Caco-2 (cell line): ENCODE measurements around the gene VWA8. TPM values are rescaled to one million over a fixed set of nuclear protein-coding genes. Genes with fewer than 3 reads are reported as not detected.

Experiments used
- BruUV-seq: library from RNA; stranded (reverse); fragments of 400-500 nt; replicated peaks from 2 replicates; lab custom pipeline; 2021; lab: Mats Ljungman, UMichigan
- CTCF ChIA-PET: fragments of 300-600 bp; sonication (Branson Sonifier 250); formaldehyde crosslinking; loops from one replicate; lab custom pipeline; 2022; ENCODE audit warnings: antibody characterized with exemption; lab: Charles Lee
- POLR2A ChIA-PET: fragments of 300-600 bp; sonication (Branson Sonifier 250); formaldehyde crosslinking; loops from one replicate; lab custom pipeline; 2022; ENCODE audit warnings: antibody characterized with exemption; lab: Charles Lee
- DNase-seq, 2 experiments: peaks; one replicate each; pipeline versions ENCODE4 v3.0.0 to v3.0.0-alpha.2; 2020 to 2022
- H3K27me3 ChIP-seq: replicated peaks from 2 replicates; pipeline ENCODE4 v1.6.0; 2011; ENCODE audit warnings: low read length; ENCODE audit not compliant: control insufficient read depth, insufficient read depth
- H3K36me3 ChIP-seq: 2 replicates; pipeline ENCODE4 v1.5.1; 2011; ENCODE audit warnings: low read length; ENCODE audit not compliant: control insufficient read depth, insufficient read depth
- H3K4me1 ChIP-seq: fragments of 250-450 bp; sonication (Bioruptor Pico); 2 replicates; pipeline ENCODE4 v1.5.1; 2020; ENCODE audit warnings: mild to moderate bottlenecking
- H3K4me3 ChIP-seq: 2 replicates; pipeline ENCODE4 v1.5.1; 2011; ENCODE audit warnings: low read depth, mild to moderate bottlenecking, control low read depth, low read length
- H3K9me3 ChIP-seq: fragments of 250-450 bp; sonication (Bioruptor Pico); 2 replicates; pipeline ENCODE4 v1.5.1; 2020; ENCODE audit warnings: mild to moderate bottlenecking, moderate library complexity
- H3K27ac Mint-ChIP-seq: one replicate; pipeline ENCODE4 v1.8.0; 2022; ENCODE audit warnings: mixed read lengths; ENCODE audit not compliant: unreplicated experiment
- H3K27me3 Mint-ChIP-seq: one replicate; pipeline ENCODE4 v1.8.0; 2022; ENCODE audit warnings: mixed read lengths; ENCODE audit not compliant: insufficient read depth, unreplicated experiment
- H3K36me3 Mint-ChIP-seq: one replicate; pipeline ENCODE4 v1.8.0; 2022; ENCODE audit warnings: mild to moderate bottlenecking, mixed read lengths; ENCODE audit not compliant: insufficient read depth, unreplicated experiment
- H3K4me1 Mint-ChIP-seq: one replicate; pipeline ENCODE4 v1.8.0; 2022; ENCODE audit warnings: low read depth, mixed read lengths; ENCODE audit not compliant: unreplicated experiment
- H3K4me3 Mint-ChIP-seq: one replicate; pipeline ENCODE4 v1.8.0; 2022; ENCODE audit warnings: mild to moderate bottlenecking, moderate library complexity, mixed read lengths; ENCODE audit not compliant: unreplicated experiment
- H3K9me3 Mint-ChIP-seq: one replicate; pipeline ENCODE4 v1.8.0; 2022; ENCODE audit warnings: mixed read lengths; ENCODE audit not compliant: unreplicated experiment
- intact Hi-C: fragments of 100-400 bp; cut with micrococcal nuclease; formaldehyde crosslinking; loops from one replicate; pipeline ENCODE4 v1.10.0; 2022; ENCODE audit not compliant: unreplicated experiment
- total RNA-seq: library from RNA; stranded (reverse); gene quantifications from 2 replicates; pipeline ENCODE4 v1.2.3, GENCODE V29; 2022
- TF ChIP-seq, protein P1 (sequence below), 2 experiments: fragments of 200-600 bp in 1 of 2; IDR thresholded peaks; 1 replicate in 1 of 2; 2 replicates in 1 of 2; pipeline versions ENCODE4 v1.5.1 to v1.8.0; 2011 to 2022; ENCODE audit warnings: antibody characterized with exemption in 1 of 2, control low read depth in 1 of 2, inconsistent platforms in 1 of 2, low read depth in 1 of 2, low read length in 1 of 2, mild to moderate bottlenecking in 1 of 2, moderate library complexity in 1 of 2; ENCODE audit not compliant: insufficient read depth in 1 of 2, severe bottlenecking in 1 of 2, unreplicated experiment in 1 of 2

The VWA8 gene
- total RNA-seq, 1 experiment from 2014 or later: 20.7 TPM

DNA sequence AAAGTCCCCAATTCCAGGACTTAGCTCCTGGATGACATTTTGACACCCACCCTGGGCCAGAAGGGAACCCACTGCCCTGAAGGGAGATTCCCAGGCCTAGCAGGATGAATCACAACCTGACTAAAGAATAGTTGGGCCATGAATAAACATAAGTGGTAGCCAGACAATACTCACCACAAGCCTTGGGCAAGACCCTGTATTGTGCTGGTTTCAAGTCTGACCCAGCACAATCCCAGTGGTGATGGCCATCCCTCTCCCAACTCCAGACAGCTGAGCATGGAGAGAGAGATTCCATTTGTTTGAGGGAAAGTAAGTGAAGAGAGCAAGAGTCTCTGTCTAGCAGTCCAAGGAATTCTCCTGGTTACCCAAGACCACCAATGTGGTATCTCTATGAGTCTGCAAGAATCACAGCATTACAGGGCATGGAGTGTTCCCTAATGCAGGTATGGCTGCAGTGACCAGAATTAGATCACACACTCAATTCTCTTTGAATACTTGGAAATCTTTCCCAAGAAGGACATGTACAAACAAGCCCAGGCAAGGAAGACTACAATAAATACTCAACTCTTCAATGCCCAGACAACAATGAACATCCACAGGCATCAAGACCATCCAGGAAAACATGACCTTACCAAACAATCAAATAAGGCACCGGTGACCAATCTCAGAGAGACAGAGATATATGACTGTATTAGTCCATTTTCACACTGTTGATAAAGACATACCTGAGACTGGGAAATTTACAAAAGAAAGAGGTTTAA lies 158.0 kb downstream of the VWA8 start:
- DNase-seq: no peak
- intact Hi-C loops: no loop called here
- TF ChIP-seq, protein P1, sequence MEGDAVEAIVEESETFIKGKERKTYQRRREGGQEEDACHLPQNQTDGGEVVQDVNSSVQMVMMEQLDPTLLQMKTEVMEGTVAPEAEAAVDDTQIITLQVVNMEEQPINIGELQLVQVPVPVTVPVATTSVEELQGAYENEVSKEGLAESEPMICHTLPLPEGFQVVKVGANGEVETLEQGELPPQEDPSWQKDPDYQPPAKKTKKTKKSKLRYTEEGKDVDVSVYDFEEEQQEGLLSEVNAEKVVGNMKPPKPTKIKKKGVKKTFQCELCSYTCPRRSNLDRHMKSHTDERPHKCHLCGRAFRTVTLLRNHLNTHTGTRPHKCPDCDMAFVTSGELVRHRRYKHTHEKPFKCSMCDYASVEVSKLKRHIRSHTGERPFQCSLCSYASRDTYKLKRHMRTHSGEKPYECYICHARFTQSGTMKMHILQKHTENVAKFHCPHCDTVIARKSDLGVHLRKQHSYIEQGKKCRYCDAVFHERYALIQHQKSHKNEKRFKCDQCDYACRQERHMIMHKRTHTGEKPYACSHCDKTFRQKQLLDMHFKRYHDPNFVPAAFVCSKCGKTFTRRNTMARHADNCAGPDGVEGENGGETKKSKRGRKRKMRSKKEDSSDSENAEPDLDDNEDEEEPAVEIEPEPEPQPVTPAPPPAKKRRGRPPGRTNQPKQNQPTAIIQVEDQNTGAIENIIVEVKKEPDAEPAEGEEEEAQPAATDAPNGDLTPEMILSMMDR (IDR thresholded peaks at IDR 0.05; ENCODE audit: insufficient read depth in 1 of 2, low read depth in 1 of 2, low read length in 1 of 2, severe bottlenecking in 1 of 2, unreplicated experiment in 1 of 2): no peak
- H3K4me3 ChIP-seq: no peak overlapping the region
- Mint-ChIP-seq H3K4me3 (no peak overlapping the region), H3K36me3 (peaks cover 10% of the 10 kb centered on the region), H3K9me3 (peaks cover 10% of the 10 kb centered on the region), H3K4me1 (no peaks in the 10 kb centered on the region), H3K27ac (no peak overlapping the region), H3K27me3 (no peaks in the 10 kb centered on the region)
- H3K4me1 ChIP-seq: no peaks in the 10 kb centered on the region
- no peaks in the 10 kb centered on the region for H3K36me3 ChIP-seq
- H3K9me3 ChIP-seq: no peaks in the 10 kb centered on the region
- CTCF ChIA-PET: no interaction called here
- no peaks in the 10 kb centered on the region for H3K27me3 ChIP-seq
- POLR2A ChIA-PET: no interaction called here
- BruUV-seq: no TSS peak

DNA sequence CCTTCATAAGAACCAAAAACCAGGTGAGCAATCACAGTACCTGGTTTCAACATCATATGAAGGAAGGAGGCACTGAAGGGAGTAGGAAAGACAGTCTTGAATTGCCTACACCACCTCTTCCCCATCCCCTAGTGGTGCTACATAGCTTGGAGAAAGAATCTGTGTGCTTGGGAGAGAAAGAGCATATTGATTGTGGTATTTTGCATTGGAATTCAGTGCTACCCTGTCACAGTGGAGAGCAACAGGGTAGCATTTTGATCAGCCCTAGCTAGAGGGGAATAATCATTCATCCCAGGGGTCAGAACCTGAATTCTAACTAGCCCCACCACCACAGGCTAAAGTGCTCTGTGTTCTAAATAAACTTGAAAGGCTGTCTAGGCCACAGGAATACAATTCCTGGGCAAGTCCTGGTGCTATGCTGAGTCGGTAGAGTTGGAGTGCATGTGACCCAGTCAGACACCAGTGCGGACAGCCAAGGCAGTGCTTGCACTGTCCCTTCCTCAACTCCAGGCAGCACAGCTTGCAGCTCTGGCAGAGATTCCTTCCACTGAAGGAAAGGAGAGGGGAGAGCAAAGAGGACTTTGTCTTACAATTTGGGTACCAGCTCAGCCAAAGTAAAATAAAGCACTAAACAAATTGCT lies 158.7 kb downstream of the VWA8 start:
- Histone ChIP-seq H3K4me1 (no peaks in the 10 kb centered on the region), H3K9me3 (no peaks in the 10 kb centered on the region), H3K4me3 (no peak overlapping the region), H3K36me3 (no peaks in the 10 kb centered on the region), H3K27me3 (no peaks in the 10 kb centered on the region)
- Mint-ChIP-seq H3K36me3 (peaks cover 10% of the 10 kb centered on the region), H3K27ac (no peak overlapping the region), H3K4me1 (no peaks in the 10 kb centered on the region), H3K27me3 (no peaks in the 10 kb centered on the region), H3K4me3 (no peak overlapping the region), H3K9me3 (peaks cover 10% of the 10 kb centered on the region)
- intact Hi-C loops: no loop called here
- POLR2A ChIA-PET: no interaction called here
- no peak for DNase-seq
- CTCF ChIA-PET: no interaction called here
- TF ChIP-seq, protein P1 (IDR thresholded peaks at IDR 0.05; ENCODE audit: insufficient read depth in 1 of 2, low read depth in 1 of 2, low read length in 1 of 2, severe bottlenecking in 1 of 2, unreplicated experiment in 1 of 2): no peak
- no TSS peak for BruUV-seq

DNA sequence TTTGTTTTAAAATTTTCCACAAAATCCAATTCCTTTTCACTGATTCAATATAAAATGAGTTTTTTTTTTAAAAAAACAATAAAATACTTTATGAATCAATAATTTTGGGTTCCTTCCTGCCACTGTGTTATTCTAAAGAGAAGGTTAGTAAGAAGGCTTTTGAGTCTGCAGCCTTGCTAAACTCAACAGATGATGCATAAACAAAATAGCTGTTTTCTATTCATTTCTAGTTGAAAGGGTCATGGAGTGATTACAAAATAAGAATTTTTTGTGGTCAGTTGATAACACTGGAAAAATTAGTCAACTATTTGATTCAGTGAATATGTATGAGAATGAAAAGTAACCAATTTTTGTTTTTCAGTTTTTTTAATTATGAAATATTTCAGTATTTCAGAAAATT lies 169.9 kb downstream of the VWA8 start:
- no TSS peak for BruUV-seq

More for the DNA sequence above, 169.9 kb downstream of the VWA8 start:
- no peak overlapping the region for H3K4me3 Mint-ChIP-seq
- intact Hi-C loops: no loop called here
- CTCF ChIA-PET: no interaction called here
- no peaks in the 10 kb centered on the region for H3K36me3 Mint-ChIP-seq
- H3K4me1 ChIP-seq: no peaks in the 10 kb centered on the region
- H3K27me3 ChIP-seq: no peaks in the 10 kb centered on the region
- TF ChIP-seq, protein P1 (IDR thresholded peaks at IDR 0.05; ENCODE audit: insufficient read depth in 1 of 2, low read depth in 1 of 2, low read length in 1 of 2, severe bottlenecking in 1 of 2, unreplicated experiment in 1 of 2): no peak
- POLR2A ChIA-PET: no interaction called here
- H3K27me3 Mint-ChIP-seq: no peaks in the 10 kb centered on the region
- H3K27ac Mint-ChIP-seq: no peak overlapping the region
- H3K9me3 Mint-ChIP-seq: no peaks in the 10 kb centered on the region
- no peaks in the 10 kb centered on the region for H3K4me1 Mint-ChIP-seq
- DNase-seq: no peak
- no peaks in the 10 kb centered on the region; the same call in 1 of the 2 replicates for H3K36me3 ChIP-seq
- H3K9me3 ChIP-seq: no peaks in the 10 kb centered on the region
- H3K4me3 ChIP-seq: no peak overlapping the region
